Measurements from ENCODE around the gene CACNB2.

The CACNB2 gene

GRCh38 chr10:18455086-18455884, 315.1 kb downstream of the CACNB2 start:
- DNase-seq (ENCODE audit: low read depth), result no peak

GRCh38 chr10:18456984-18457383, 316.8 kb downstream of the CACNB2 start:
- DNase-seq (ENCODE audit: low read depth), result no peak

DNA sequence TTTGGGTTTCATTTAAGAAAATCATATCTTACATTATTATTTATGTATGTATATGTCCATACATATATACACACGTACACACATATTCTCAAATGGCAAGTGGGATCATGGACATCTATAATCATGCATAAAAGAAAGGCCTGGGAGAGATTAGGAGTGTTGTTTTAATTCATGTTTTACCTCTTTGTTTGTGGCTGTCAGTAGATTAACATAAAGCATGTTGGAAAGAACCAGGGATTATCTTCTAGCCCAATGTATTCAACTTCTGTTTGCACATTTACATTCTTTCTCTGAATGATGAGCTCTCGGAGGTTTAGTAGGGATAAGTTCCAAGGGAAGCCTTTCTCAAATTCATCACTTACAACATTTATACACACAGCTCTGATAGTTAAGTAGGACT, 319.8 kb downstream of the CACNB2 start:
- no peak for DNase-seq (ENCODE audit: low read depth)

- no peak for DNase-seq (ENCODE audit: low read depth)
Observed at GRCh38 chr10:18463673-18464211, 323.5 kb downstream of the CACNB2 start.

- no peak for DNase-seq (ENCODE audit: low read depth)
Observed at GRCh38 chr10:18469125-18469524, 328.9 kb downstream of the CACNB2 start.

- no peak for DNase-seq (ENCODE audit: low read depth)
Observed at GRCh38 chr10:18472977-18473376, 332.8 kb downstream of the CACNB2 start.

DNA sequence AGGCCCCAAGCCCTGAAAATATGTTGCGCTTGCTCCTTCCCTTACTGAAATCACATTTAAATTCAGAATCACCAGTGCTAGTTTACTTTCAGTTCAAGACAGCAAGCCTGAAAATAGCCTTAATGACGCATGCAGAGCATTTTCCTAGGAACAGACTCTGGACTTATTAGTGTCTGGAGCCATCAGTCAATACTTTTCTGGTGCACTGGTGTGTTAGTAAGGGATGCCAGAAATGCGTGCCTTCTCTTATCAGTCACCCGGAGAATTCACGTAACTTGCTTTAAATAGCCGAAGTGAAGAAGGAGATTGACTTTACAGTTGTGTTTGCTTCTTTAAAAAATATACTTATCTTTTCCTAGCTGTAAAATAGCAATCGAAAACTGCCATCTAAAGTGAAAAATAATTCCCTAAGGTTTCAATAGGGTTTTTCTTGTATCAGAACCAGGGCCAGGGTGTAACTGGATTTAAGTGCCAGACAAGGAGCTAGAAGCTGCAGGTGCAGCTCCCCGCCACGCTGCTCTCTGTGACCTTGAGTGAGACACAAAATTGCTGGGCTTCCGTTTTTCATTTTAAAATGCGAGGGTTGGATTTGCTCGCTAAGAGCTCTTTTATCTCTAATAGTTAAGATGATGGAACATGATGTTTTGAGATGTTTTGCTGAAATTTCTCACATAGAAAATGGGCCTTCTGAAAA, 333.3 kb downstream of the CACNB2 start:
- DNase-seq (ENCODE audit: low read depth), result no peak

DNA sequence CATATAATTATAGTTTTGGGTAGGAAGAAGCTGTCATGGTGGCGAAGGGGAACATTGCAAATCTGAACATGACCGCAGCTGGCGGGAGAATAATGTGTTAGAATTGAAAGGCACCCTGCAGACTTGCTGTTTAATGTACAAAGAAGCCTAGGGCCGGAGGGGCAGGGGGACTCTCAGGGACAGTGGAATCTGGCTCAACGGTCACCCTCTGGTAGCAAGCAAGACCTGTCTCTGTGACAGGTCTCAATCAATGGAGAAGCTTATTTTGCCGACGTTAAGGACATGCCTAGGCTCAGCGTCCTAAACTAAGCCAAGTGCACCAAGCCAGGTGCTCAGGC, 333.9 kb downstream of the CACNB2 start:
- DNase-seq (ENCODE audit: low read depth), result no peak

DNA sequence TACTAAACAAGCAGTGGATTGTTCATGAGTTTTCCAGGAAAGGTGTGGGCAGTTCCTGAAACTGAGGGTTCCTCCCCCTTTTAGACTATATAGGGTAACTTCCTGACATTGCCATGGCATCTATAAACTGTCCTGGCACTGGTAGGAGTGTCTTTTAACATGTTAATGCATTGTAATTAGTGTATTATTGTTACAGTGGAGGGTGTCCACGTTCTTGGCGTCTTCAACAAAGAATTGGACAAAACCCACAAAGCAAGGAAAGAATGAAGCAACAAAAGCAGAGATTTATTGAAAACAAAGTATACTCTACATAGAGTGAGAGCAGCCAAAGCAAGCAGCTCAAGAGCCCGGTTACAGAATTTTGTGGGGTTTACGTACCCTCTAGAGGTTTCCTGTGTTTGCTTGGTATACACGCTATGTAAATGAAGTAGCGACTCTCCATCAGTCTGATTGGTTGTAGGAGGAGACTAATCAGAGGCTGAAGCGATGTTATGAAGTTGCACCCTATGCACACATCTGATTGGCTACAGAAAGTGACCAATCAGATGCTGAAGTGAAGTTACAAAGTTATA, 335.9 kb downstream of the CACNB2 start:
- DNase-seq (ENCODE audit: low read depth), result no peak

DNA sequence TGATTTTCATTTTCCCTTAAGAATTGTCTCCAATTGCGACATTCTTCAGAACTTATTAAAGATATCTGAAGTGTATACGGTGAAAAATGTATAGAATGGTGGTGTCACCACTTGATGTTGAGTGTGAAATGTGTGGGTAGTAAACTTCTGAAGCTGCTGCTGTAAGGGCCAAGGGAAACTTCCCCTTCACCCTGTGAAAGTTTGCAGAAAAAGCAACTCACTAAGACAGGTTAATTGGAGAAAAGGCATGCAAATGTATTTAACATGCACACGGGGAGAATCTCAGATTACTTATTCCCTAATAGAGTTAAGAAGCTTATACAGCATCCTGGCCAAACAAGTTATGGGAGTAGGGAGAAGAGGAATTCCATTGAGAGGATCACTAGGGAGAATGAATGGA, 338.1 kb downstream of the CACNB2 start:
- no peak for DNase-seq (ENCODE audit: low read depth)

DNA sequence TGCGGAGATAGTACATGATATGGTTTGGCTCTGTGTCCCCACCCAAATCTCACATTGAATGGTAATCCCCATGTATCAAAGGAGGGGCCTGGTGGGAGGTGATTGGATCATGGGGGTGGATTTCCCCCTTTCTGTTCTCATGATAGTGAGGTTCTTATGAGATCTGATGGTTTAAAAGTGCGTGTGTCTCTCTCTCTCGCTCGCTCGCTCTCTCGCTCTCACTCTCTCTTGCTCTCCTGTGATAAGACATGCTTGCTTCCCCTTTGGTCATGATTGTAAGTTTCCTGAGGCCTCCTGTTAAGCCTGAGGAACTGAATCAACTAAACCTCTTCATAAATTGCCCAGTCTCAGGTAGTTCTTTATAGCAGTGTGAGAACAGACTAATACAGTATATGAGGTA, 339.3 kb downstream of the CACNB2 start:
- DNase-seq (ENCODE audit: low read depth), result no peak

DNA sequence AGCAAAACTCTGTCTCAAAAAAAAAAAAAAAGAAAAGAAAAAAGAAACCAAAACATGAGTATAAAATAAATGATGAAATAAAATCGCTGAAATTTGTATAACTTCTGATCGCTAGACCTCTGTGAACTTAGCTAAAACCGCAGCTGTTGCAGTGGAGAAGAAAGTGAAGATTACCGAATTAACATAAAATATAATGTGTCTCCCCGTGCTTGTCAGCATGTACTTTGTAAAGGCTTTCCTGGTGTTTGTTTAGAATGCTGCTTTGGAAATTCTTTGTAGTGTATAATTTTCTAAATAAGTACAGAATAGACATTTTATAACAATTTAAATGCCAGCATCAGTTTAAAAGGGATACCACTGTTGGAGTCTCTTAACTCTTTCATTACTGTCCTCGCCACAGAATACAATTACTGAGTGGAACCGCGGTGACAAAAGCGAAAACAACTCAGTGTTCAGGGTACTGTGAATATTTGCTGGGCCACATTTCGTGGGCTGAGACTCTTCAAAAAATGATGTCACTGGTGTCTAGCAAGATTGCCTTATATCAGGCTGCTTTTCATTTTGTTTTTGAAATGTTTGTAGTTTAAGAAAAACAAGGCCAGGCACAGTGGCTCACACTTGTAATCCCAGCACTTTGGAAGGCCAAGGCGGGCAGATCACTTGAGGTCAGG, 343.4 kb downstream of the CACNB2 start:
- DNase-seq (ENCODE audit: low read depth), result no peak

GRCh38 chr10:18486438-18486837, 346.2 kb downstream of the CACNB2 start:
- DNase-seq (ENCODE audit: low read depth), result no peak

- DNase-seq (ENCODE audit: low read depth), result no peak
Observed at GRCh38 chr10:18490755-18491154, 350.5 kb downstream of the CACNB2 start.

- DNase-seq (ENCODE audit: low read depth), result no peak
Observed at GRCh38 chr10:18497806-18498369, 357.7 kb downstream of the CACNB2 start.

GRCh38 chr10:18498998-18499397, 358.8 kb downstream of the CACNB2 start:
- DNase-seq (ENCODE audit: low read depth), result no peak

DNA sequence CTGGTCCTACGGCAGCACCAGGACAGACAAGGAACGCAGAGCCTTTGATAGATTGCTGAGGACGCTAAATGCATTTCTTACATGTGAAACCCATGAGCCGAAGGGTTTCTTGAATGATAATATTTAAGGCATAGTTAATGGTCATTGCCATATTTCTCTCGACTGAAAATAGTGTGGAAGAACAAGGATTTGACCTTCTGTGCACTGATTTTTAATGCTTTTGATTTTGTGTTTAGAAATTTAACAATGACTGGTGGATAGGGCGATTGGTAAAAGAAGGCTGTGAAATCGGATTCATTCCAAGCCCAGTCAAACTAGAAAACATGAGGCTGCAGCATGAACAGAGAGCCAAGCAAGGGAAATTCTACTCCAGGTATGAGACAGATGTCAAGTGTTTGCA, 360.4 kb downstream of the CACNB2 start:
- DNase-seq (ENCODE audit: low read depth), result no peak

- peak; percentile 38 for DNase-seq (ENCODE audit: low read depth)
Observed at GRCh38 chr10:18501198-18501597, 361.0 kb downstream of the CACNB2 start.

GRCh38 chr10:18501629-18502028, 361.4 kb downstream of the CACNB2 start:
- no peak for DNase-seq (ENCODE audit: low read depth)

- no peak for DNase-seq (ENCODE audit: low read depth)
Observed at GRCh38 chr10:18504161-18504560, 363.9 kb downstream of the CACNB2 start.

DNA sequence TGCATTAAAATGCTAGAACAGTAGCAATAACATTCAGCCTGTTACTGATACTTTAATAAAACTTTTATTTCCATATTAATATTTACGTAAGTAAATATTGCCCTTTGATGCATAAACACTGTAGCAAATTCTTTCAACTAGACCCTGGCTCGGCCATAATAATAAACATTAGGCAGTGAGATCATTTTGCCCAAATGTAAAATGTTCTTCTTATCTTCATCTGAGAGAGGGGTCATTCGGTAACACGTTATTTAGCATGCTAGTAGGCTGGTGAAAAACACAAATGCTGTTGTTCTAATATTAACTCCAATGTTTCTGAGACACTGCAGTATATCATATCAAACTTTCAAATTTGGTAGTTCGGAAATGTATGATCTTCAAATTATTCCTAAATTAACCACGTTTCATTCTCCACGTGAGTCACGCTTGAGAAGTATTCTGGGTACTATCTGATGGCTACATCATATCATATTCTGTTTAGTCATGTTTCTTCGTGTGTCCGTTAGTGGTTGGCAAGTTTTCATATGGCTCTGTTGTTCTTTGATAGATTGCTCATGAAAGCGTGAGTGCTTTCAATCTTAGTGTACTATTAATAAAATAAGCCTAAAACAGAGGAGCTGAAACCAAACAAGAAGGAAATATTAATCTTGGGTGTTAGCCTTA, 365.4 kb downstream of the CACNB2 start:
- no peak for DNase-seq (ENCODE audit: low read depth)

DNA sequence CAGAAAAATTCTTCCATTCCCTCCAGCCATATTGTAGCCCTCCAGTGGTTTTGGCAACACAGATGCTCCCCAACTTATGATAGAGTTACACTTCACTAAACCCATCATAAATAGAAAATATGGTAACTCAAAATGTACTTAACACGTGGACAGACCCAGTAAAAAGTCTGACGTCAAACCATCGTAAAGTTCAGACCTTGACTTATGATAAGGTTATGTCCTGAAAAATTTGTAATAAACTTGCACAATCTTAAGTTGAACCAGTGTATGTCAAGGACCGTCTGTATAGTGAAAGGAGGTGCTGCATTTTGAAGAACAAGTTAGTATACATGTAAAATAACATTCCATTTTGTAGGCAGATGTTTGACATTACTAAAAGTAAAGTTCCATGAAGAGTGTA, 368.4 kb downstream of the CACNB2 start:
- no peak for DNase-seq (ENCODE audit: low read depth)
